GM04503 (cell line): Measurements from ENCODE around the gene CSNK1G1.
"Not testable (repeated sequence)": the region's sequence is repeated elsewhere in the genome, so short reads cannot be mapped to it uniquely, and the experiment has no call there.

Experiments
- DNase-seq: peaks from one replicate; pipeline ENCODE4 v3.0.0-alpha.2; 2012; ENCODE audit warnings: low read depth

The CSNK1G1 gene

GRCh38 chr15:64133623-64134344, 222.2 kb downstream of the CSNK1G1 start:
- DNase-seq, result no peak

DNA sequence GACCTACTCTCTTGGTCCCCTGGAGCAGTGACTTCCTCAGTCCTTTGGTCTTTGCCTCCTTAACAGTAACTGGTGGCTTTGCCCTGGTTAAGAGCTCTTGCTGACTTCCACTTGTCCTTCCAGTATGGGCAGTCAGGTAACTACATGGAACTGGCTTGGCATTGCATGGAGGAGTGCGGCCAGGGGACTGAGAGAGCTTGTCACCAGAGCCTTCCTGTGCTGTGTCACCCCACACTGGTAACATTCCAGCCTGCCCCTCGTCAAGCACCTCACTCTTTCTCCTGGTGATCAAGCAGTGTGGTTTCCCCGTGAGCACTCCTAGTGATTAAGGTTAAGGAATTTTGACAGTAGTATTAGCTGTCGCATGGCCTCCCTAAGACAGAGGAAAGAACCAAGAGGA, 223.8 kb downstream of the CSNK1G1 start:
- DNase-seq, result no peak

- no peak for DNase-seq
Measured at GRCh38 chr15:64131547-64131946, 224.4 kb downstream of the CSNK1G1 start.

- DNase-seq, result no peak
Measured at GRCh38 chr15:64130159-64130558, 225.8 kb downstream of the CSNK1G1 start.

- no peak for DNase-seq
Measured at GRCh38 chr15:64127521-64128270, 228.3 kb downstream of the CSNK1G1 start.

DNA sequence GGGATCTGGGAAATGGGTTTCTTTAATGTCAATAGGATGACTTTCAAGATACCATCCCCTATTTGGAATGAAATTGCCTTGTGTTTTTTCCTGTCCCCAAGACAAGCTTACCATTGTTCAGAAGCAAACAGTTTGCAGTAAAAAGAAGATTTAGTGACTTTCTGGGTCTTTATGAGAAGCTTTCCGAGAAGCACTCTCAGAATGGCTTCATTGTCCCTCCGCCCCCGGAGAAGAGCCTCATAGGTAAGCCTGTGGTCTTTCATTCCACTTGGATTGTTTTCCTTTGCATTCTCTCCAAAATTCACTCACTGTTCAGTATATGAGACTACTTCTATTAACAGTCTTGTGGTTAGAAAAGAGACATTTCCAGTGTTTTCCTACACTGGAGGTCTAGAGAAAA, 230.0 kb downstream of the CSNK1G1 start:
- DNase-seq, result no peak

- no peak for DNase-seq
Measured at GRCh38 chr15:64122936-64123351, 233.0 kb downstream of the CSNK1G1 start.

DNA sequence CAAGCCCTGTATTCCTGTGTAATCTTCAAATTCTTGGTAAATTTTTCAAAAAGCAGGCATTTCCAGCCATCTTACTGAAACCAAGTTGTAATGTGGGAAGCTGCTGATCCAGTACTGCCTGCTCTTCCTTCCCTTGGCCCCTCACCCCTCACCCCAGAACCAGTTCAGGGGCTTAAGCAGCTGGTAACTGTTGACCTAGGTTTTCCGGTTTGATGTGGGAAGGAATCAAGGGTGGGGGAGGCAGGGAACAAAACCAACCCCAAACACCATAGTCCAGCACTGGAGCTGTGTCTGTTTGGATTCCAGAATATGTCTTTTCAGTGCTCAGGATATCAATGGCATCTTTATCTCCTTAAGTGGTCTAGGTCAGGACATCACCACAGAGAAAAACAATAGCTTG, 233.5 kb downstream of the CSNK1G1 start:
- no peak for DNase-seq

DNA sequence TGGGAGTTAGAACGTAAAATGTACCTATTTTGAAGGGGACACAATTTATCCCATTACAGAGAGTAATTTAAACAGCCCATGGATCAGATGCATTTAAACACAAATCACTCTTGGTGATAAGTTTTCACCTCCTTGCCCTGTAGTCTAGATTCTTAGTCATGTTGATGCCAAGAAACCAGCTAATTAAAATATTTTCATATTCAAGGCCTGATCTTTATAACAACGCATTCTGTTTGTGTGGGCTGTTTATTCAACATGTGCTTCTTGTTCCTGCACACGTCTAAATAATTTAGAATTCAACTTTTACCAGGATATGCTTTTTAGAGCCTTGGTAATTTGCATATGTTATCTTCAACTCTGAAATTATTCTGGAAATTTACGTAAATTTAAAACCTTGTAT, 234.4 kb downstream of the CSNK1G1 start:
- DNase-seq, result no peak

GRCh38 chr15:64120322-64120721, 235.7 kb downstream of the CSNK1G1 start:
- not testable (repeated sequence) for DNase-seq

DNA sequence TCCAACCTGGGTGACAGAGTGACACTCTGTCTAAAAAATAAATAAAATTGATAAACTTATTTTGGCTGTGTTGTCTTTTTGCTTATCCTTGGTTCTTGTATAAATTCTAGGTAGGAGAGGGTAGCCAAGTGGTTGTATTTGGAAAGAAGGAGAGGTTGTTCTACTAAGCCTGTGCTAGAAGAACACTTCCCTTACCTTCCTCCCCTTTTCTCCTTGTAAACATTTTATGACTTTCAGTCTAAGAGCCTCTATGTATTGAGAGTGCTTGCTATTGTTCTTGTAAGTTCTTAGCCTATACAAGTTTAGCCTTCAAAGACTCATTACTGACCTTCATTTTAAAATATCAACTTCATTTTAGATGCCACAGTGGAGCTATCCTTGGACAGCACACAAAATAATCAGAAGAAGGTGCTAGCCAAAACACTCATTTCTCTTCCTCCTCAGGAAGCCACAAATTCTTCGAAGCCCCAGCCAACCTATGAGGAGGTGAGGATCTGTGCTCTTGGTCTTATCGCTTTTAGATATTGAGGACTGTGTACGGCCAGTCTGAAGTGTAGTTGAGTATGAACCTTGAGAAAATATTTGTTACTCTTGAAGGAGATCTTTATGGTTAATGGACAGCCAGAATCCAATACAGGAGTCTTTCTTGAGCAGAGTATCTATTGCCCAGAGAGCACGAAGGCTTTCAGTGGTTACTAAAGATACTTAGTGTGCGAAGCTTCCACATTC, 238.1 kb downstream of the CSNK1G1 start:
- DNase-seq, result no peak
